ENCODE data around the gene LUC7L2.

DNA sequence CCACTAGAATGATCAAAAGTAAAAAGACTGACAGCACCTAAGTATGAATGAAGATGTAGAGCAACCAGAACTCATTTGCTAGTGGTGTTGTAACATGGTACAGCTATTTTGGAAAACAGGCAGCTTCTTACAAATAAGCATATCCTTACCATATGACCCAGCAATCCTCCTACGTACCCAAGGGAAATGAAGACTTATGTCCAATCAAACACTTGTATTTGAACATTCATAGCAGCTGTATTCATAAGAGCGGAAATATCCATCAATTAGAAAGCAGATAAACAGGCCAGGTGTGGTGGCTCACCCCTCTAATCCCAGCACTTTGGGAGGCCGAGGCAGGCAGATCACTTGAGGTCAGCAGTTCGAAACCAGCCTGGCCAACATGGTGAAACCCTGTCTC, 70.7 kb downstream of the LUC7L2 start:
- TF ChIP-seq, protein P1, sequence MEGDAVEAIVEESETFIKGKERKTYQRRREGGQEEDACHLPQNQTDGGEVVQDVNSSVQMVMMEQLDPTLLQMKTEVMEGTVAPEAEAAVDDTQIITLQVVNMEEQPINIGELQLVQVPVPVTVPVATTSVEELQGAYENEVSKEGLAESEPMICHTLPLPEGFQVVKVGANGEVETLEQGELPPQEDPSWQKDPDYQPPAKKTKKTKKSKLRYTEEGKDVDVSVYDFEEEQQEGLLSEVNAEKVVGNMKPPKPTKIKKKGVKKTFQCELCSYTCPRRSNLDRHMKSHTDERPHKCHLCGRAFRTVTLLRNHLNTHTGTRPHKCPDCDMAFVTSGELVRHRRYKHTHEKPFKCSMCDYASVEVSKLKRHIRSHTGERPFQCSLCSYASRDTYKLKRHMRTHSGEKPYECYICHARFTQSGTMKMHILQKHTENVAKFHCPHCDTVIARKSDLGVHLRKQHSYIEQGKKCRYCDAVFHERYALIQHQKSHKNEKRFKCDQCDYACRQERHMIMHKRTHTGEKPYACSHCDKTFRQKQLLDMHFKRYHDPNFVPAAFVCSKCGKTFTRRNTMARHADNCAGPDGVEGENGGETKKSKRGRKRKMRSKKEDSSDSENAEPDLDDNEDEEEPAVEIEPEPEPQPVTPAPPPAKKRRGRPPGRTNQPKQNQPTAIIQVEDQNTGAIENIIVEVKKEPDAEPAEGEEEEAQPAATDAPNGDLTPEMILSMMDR (IDR thresholded peaks at IDR 0.05; ENCODE audit: insufficient read depth, low read depth, low read length), result no peak
- no peak for TF ChIP-seq EZH2 (IDR thresholded peaks at IDR 0.05; ENCODE audit: insufficient read depth, low read length)
